GM21576 (cell line): ENCODE measurements around the gene PSD2.

Experiments
- ATAC-seq: cut with Tn5 transposase; IDR thresholded peaks from one replicate; pipeline ENCODE4 v1.9.1; 2021; ENCODE audit warnings: mild to moderate bottlenecking, moderate library complexity; ENCODE audit not compliant: unreplicated experiment

The PSD2 gene

DNA sequence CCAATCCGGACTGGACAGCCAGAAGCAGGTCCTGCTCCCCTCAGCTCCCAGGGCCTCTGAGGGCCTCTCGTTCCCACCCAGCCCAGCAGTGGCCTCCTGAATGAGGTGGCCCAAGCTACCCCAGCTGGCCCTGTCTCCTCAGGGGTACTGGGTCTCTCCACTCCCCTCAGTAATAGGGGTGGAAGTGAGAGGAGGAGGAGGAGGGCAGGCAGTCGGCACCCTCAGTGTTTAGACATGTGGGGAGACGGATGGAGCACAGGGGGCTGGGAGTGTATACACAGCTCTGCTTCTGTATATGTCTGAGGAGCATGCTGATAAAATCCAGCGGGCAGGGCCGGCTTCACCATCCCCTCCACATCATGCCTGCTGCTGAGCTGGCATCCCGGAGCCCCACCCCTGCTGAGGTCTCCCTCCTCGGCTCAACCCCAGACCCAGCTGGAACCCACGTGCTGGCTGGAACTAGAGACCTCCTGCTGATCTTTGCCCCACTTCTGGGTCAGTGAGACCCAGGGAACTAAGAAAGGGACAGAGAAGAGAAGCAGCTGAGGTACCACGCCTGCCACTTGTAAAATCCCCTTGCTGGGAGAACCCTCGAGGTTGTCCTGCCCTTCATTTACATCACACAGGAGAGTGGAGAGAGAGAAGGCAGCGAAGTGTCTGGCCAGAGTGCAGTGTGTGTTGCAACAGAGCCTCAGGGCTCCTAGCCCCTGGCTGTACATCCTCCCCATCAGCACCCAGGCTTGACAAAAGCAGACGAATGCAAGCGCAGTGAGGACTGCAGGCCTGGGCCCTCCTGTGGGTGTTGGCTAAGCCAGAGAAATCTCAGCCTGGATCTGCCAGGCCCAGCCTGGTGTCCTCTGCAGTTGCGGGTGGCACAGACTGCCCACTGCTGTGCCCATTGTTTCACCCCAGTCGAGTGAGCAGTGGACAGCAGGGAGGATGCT, 77.5 kb downstream of the PSD2 start:
- no peak for ATAC-seq

DNA sequence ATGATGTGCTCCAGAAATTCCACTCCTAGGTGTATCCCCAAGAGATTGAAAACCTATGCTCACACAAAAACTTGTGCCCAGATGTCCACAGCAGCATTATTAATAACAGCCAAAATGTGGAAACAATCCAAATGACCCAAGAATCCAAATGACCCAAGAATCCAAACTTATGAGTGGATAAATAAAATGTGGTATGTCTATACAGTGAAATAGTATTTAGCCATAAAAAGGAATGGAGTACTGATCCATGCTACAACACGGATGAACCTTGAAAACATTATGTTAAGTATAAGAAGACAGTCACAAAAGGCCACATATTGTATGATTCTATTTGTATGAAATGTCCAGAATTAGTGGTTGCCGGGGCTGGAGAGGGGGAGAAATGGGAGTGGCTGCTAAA, 80.3 kb downstream of the PSD2 start:
- ATAC-seq, result no peak

DNA sequence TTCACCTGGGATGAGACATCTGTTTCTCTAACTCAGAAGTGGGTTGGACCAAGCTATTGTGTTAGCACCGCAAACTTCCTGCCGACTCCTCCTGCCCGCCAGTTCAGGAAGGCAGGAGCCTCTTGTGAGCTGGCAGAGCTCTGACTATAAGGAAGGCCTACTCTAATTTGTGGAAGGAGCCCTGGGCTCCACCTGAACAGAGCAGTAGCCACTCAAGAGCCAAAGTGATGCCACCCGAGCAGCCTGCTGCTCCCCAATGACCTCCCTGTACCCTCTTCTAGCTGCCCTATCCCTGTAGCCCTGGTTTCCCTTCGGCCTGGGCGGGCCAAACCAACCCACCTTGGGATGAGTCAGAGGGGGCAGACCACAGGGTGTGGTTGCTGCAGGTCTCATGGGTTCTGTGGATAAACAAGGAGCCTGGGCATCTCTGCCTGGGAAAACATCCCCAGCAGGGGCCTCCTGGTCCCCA, 81.6 kb downstream of the PSD2 start:
- no peak for ATAC-seq

DNA sequence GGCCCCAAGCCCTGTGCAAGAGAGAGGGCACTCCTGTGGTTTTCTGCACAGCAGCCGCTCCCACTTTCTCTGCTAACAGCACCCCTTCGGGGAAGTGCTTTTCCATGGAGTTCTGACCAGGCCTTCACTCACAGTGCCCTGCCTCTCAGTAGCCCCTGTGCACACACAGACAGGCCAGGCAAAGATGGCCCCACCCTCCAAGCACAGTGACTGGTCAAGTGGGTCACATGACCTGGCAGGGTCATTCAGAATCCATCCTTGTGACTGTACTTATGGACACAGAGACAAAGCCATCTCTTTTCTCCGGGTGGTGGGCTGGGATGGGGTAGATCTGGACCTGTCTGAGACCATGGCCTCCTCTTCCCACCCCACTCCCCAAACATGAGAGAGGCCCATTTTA, 82.5 kb downstream of the PSD2 start:
- ATAC-seq, result no peak

DNA sequence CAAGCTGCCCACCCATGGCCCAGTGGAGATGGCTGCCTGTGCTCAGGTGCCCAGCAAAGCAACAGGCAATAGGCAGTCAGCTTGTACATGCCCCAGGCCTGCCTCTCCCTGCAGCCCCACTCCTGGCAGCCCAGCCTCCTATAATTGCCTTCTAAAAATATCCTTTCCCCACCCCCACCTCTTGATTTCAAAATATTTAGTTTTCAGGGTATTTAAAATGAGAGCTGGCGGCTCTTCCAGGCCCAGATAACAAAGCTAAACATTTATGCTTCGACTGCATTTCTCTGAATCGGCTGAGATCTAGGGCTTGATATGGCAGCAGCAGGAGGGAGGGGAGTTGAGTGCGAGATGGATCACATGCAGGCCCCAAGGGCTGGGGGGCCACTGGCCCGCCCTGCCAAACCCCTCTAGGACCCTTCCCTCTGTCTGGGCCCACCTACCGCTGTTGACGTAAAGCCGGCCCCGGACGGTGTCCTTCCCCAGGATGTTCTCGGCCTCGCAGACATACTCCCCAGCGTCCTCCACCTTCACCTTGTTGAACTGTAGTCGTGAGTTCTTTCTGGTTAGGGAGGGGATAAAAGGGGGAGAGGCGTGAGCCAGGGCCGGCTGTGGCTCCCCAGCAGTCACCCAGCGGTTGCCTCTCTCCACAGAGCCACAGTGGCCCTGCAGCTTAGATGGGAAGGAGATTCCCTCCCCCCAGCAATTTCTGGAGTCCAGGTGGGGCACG, 85.0 kb downstream of the PSD2 start:
- no peak for ATAC-seq

DNA sequence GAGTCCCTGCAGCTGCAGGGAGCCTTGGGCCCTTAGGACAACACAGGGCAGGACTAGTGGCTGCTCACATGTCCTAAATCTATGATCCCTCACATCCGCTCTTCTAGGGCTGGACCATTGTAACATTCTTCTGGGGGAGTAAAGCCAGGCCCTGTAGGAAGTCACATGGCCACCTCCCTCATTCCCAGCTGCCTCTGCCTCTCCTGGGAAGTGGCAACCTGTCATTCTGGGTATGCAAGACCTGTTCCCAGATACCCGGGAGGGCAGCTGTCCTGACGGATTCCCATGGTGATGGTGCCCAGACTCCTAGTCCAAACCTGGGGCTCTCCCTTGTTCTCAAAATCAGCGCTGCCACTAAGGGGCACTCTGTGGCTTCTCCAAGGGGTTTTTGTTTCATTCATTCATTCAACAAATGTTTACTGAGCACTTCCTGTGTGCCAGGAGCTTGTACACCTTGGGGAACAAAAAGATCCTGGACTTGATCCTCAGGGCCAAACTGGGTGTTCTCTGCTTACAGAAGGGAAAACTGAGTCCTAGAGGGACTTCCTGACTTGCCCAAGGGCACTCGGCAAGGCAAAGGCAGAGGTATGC, 85.6 kb downstream of the PSD2 start:
- no peak for ATAC-seq

DNA sequence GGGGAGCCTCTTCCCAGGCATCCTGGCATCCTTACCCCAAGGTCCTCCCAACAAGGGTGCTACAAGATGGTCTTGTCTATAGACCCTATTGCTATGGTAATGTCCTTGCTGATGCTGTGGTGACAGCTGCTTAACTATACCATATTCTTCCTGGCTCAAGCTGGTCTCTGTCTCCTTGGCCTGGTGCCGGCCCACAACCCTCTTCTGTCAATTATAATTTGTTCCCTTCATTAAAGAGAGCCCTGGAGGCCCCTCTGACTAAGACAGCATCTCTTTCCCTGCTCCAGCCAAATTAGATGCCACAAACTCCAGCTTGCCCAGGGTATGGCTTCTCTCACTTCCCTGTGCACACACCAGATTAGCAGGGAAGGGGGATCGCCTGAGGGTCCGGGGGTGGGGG, 86.7 kb downstream of the PSD2 start:
- ATAC-seq, result no peak

DNA sequence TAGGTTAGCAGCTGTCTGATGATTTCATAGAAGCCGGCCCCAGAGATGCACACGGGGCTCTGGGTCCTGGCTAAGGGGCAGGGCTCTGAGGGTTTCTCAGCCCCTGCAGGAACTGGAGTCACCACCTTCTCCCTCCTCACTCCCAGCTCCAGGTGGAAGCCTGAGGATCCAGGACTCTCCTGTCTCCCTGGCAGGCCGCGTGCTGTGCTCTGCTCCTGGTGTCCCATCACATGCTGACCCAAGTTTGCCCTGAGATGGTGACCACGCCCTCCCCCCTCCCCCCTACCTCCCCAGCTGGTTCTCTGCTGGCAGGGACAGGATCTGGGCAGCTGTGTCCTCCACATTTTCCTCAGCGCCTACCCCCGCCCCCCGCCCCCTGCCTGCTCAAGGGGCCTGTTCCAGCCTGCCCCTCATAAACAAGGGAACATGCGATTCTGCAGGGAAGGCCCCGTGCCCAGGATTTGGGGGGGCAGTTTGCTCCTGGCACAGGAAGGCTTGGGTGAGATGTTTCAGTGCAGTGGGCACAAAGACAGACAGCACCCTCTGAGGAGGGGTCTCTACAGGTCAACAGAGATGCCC, 87.4 kb downstream of the PSD2 start:
- ATAC-seq, result no peak

DNA sequence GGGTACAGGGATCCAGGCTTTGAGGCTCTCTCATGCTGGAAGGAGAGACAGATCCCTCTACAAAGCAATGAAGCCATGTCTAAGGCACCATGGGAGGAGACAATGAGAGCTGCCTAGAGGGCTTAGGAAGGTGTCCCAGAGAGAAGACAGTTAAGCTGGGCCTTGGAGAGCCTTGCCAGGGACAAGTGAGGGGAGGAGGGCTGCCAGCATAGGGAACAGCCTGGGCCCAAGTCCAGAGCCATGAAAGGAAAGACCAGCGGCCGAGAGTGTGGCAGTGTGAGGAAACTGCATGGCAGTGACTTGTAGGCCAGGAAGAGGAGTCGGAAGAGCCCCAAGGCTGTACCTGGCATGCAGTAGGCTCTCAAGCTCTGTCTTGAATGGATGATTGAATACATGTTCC, 88.5 kb downstream of the PSD2 start:
- no peak for ATAC-seq

DNA sequence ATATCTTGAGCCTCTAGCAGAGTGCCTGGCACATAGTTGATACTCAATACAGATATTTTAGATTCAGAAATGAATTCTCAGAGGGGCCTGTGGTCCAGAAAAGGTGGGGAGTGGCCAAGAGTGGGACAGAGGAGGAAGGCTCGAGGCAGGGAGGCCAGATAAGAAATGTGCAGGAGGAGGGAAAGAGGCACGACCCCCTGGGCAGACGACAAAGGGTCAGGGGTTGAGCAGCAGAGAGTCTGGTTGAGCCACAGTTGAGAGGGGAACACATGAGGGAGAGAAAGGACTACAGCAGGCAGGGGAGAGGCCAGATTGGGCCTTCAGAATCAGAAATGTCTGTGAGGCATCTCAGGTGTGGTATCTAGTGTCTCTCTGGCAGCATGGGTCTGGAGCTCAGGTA, 89.1 kb downstream of the PSD2 start:
- ATAC-seq, result no peak

DNA sequence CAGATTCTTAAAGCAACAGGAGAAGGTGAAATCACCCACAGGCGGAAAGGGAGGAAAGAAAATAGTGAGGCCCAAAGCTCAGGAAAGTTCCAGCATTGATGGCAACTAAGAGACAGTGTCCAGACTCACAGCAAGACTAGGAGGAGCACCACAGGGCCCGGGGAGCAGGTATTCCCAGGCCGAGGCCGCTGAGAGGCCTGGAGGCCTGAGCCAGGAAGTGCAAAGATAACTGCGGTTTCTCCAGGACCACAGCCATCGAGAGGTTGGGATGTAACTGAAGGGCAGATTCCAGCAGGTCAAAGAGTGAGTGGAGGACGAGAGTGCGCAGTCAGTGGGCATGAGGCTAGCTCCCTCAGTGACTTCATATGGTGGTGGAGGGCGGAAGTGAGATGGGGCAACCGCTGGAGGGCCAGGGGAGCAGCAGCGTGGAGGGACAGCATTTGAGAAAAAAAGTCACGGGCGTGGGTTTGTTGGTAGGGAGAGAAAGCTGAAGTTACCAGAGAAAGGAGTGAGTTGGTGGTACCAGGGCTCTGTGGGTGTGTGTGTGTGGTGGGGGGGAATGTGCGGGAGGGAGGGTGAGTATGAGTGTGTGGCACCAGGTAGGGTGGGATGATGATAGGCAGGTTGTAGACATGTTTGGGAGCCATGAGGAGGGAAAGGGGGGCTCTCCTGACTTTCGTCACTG, 89.7 kb downstream of the PSD2 start:
- ATAC-seq, result no peak

DNA sequence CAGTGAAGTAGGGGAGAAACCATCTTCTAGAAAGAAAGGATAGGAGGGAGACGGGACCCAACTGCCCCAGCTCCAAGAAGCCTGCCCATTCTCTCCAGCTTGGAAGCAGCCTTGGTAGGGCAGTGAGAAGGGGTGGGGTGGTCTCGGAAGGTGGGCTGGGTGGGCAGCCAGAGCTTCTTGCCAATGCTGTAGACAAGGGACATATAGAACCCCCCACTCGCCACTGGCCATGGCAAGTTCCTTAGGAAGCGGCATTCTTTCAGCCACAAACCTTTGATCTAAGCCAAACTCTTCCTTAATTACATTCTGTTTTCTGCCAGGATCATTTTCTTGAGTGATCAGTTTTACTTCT, 90.2 kb downstream of the PSD2 start:
- ATAC-seq, result no peak

DNA sequence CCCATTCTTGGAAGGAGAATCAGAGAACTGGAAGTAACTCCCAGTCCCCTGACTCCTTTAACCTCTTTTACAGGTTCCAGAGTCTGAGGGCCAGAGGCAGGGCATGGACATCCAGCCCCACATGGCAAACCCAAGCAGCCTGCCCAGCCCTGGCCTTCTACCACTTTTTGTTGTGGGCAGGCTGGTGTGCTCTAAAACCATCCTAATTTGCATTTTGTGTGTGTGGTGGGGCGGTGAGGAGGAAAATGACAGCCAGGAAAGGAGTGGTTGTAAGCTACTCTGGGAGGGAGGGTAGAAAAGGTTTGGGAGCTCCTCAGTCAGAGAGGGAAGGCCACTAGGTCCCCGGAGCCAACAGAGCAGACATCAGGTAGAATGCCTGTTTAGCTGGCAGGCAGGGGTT, 90.6 kb downstream of the PSD2 start:
- ATAC-seq, result no peak

DNA sequence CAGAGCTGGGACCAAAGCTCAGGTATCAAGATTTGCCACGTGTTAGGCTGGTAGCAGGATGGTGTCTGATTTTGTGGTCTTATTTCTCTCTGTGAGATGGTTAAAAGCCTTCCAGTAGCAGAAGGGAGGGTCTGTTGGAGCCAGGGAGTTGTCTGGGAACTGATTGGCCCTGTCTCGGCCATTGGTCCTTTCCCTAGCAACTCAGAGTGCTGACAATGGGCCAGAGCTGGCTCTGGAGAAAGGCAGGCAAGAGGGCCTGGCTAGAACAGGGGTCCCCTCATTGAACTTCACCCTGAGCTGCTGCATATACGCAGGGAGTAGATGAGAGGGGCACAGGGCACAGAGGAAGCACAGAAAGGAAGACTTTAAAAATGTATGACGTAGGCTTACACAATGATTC, 92.8 kb downstream of the PSD2 start:
- no peak for ATAC-seq

DNA sequence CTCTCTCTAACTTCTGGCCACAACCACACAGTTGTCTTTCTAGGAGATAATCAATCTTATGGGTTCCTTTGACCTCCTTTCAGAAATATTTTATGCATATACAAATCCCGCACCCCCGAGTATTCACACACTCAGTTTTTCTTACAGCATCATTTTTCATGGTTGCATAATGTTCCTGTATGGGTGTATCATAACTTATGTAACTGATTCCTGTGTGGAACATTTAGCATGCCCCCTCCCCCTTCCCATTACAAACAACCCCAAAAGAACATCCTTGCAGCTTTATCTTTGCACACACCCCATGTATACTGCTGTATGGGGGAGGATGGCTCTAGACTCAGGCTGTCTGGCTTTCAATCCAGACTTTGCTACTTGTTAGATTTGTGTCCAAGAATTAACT, 93.8 kb downstream of the PSD2 start:
- no peak for ATAC-seq

DNA sequence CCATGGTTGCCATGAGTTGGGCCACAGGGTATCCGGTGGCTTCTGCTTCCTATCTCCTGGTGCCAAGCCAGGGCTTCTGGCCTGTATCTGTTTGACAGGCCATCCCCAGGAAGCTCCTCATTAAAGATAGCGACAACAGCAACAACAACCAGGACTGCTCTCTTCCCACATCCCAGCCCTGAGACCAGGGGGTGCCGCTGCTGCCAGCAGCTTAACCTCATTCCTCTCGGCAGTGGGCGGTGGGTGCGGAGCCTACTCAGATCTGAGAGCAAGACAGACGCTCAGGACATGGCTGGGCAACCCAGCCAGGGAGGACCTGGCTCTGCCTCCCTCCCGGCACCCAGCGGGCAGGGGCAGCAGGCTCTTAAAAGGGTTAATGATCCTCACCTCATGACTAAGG, 98.3 kb downstream of the PSD2 start:
- ATAC-seq, result no peak
